Measurements from ENCODE around the gene IL18RAP. TPM values are rescaled to one million over a fixed set of nuclear protein-coding genes. Genes with fewer than 3 reads are reported as not detected.

IL18RAP gene
- total RNA-seq, 1 experiment from 2014 or later: not detected

DNA sequence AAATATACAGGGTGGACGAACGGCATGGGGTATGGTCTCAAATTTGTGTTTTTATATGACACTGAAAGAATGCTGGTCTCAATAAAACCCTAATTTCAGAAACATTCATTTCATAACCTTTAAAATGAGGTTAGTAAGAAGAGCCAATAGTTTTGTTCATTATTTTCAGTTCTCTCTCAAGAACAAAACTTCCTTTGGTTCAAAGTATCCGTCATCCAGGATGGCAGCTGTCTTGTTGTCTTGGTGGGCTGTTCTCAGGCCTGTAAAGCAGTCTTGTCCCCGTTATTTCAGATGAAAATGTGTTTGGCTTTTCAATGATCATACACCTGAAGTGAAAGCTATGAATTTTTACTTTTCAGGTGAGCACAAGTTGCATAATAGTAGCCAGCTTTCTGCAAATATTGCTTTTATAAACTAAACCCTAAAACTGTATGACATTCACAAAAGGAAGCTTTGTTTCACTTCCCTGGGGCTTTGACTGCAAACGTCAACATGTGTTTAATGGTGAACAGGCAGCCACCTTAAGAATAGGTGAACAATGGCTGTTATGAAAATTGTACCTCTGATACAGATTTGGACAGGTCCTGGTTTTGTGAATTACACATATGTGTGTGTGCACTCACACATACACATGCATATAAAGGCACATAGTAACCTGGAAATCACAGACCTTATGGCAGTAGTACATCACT is 2.6 kb downstream of the IL18RAP start:
- Histone ChIP-seq H3K4me3 (ENCODE audit: low read depth, low read length, poor library complexity, severe bottlenecking) (no peak overlapping the region), H3K27me3 (replicated peaks; ENCODE audit: insufficient read depth, low read depth, low read length, poor library complexity) (peaks cover 41% of the 10 kb centered on the region), H3K4me1 (ENCODE audit: insufficient read depth, low read length, poor library complexity, severe bottlenecking) (no peaks in the 10 kb centered on the region), H3K9me3 (ENCODE audit: low read depth, low read length, poor library complexity, severe bottlenecking) (no peaks in the 10 kb centered on the region), H3K36me3 (ENCODE audit: insufficient read depth, low read length, poor library complexity, severe bottlenecking) (no peaks in the 10 kb centered on the region), H3K27ac (ENCODE audit: low read depth, low read length, poor library complexity, severe bottlenecking) (no peak overlapping the region)
- intact Hi-C loops (cut with micrococcal nuclease; ENCODE audit: unreplicated experiment): no loop called here
- TF ChIP-seq EZH2 (IDR thresholded peaks at IDR 0.05; ENCODE audit: borderline replicate concordance, low read depth, low read length, poor library complexity, severe bottlenecking) (no peak), CTCF (conservative IDR thresholded peaks at IDR 0.05; ENCODE audit: low read depth, low read length) (no peak)
- CTCF ChIA-PET: no interaction called here
- POLR2A ChIA-PET (ENCODE audit: low non-redundant PET): no interaction called here
- DNase-seq (ENCODE audit: low spot score): no peak
- no TSS peak for BruUV-seq (replicated peaks)

DNA sequence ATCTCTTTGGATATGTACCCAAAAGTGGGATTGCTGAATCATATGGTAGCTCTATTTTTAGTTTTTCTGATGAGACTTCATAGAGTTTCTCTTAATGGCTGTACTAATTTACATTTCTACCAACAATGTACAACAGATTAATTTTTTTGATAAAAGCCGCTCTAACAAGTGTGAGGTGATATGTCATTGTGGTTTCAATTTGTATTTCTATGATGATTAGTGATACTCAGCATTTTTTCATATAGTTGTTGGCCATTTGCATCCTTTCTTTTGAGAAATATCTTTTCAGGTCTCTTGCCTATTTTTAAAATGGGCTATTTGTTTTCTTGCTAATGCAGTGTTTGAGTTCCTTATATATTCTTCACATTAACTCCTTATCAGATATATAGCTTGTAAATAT is 4.3 kb downstream of the IL18RAP start:
- H3K4me3 ChIP-seq (ENCODE audit: low read depth, low read length, poor library complexity, severe bottlenecking): no peak overlapping the region
- H3K36me3 ChIP-seq (ENCODE audit: insufficient read depth, low read length, poor library complexity, severe bottlenecking): no peaks in the 10 kb centered on the region
- CTCF ChIA-PET: no interaction called here
- POLR2A ChIA-PET (ENCODE audit: low non-redundant PET): no interaction called here
- no TSS peak for BruUV-seq (replicated peaks)
- TF ChIP-seq EZH2 (IDR thresholded peaks at IDR 0.05; ENCODE audit: borderline replicate concordance, low read depth, low read length, poor library complexity, severe bottlenecking): no peak
- no peak for TF ChIP-seq CTCF (conservative IDR thresholded peaks at IDR 0.05; ENCODE audit: low read depth, low read length)
- intact Hi-C loops (cut with micrococcal nuclease; ENCODE audit: unreplicated experiment): no loop called here
- H3K27me3 ChIP-seq (replicated peaks; ENCODE audit: insufficient read depth, low read depth, low read length, poor library complexity): peaks cover 33% of the 10 kb centered on the region
- no peaks in the 10 kb centered on the region for H3K4me1 ChIP-seq (ENCODE audit: insufficient read depth, low read length, poor library complexity, severe bottlenecking)
- DNase-seq (ENCODE audit: low spot score): no peak
- H3K27ac ChIP-seq (ENCODE audit: low read depth, low read length, poor library complexity, severe bottlenecking): no peak overlapping the region
- H3K9me3 ChIP-seq (ENCODE audit: low read depth, low read length, poor library complexity, severe bottlenecking): no peaks in the 10 kb centered on the region

DNA sequence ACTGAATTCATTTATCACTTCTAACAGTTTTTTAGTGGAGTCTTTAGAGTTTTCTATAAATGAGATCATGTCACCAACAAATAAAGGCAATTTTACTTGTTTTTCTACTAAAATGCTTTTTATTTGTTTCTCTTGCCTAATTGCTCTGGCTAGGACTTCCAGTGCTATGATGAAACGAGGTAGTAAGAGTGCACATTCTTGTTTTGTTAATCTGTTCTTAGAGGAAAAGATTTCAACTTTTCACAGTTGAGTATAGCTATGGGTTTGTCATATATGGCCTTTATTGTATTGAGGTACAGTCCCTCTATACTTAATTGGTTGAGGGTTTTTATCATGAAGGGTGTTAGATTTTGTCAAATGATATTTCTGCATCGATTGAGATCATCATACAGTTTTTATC is 5.6 kb downstream of the IL18RAP start:
- intact Hi-C loops (cut with micrococcal nuclease; ENCODE audit: unreplicated experiment): no loop called here
- no peaks in the 10 kb centered on the region for H3K4me1 ChIP-seq (ENCODE audit: insufficient read depth, low read length, poor library complexity, severe bottlenecking)
- H3K4me3 ChIP-seq (ENCODE audit: low read depth, low read length, poor library complexity, severe bottlenecking): no peak overlapping the region
- H3K36me3 ChIP-seq (ENCODE audit: insufficient read depth, low read length, poor library complexity, severe bottlenecking): no peaks in the 10 kb centered on the region
- DNase-seq (ENCODE audit: low spot score): no peak
- CTCF ChIA-PET: no interaction called here
- H3K27ac ChIP-seq (ENCODE audit: low read depth, low read length, poor library complexity, severe bottlenecking): no peak overlapping the region
- H3K9me3 ChIP-seq (ENCODE audit: low read depth, low read length, poor library complexity, severe bottlenecking): no peaks in the 10 kb centered on the region
- TF ChIP-seq EZH2 (IDR thresholded peaks at IDR 0.05; ENCODE audit: borderline replicate concordance, low read depth, low read length, poor library complexity, severe bottlenecking) (no peak), CTCF (conservative IDR thresholded peaks at IDR 0.05; ENCODE audit: low read depth, low read length) (no peak)
- H3K27me3 ChIP-seq (replicated peaks; ENCODE audit: insufficient read depth, low read depth, low read length, poor library complexity): peaks cover 19% of the 10 kb centered on the region
- POLR2A ChIA-PET (ENCODE audit: low non-redundant PET): no interaction called here
- BruUV-seq (replicated peaks): no TSS peak
